GM23338 (cell line): ENCODE measurements around the gene CNPY1. TPM values are rescaled to one million over a fixed set of nuclear protein-coding genes. Genes with fewer than 3 reads are reported as not detected.

Source experiments
- ATAC-seq: fragments of 200-7000 bp; cut with Tn5 transposase; 3 replicates; pipeline ENCODE4 v1.9.1; 2020
- DNase-seq: peaks from one replicate; pipeline ENCODE4 v3.0.0-alpha.2; 2015; ENCODE audit warnings: low spot score
- H2AFZ ChIP-seq: fragments of 200-600 bp; sonication (generic); 2 replicates; pipeline ENCODE4 v1.8.0; 2016; ENCODE audit warnings: antibody characterized with exemption, mild to moderate bottlenecking, moderate library complexity
- H3F3A ChIP-seq: fragments of 200-600 bp; sonication (generic); replicated peaks from 2 replicates; pipeline ENCODE4 v1.8.0; 2017; ENCODE audit warnings: antibody characterized with exemption, mixed run types, low read depth
- H3K27ac ChIP-seq: fragments of 200-600 bp; sonication (generic); 2 replicates; pipeline ENCODE4 v1.6.1; 2016; ENCODE audit warnings: low read depth
- H3K27me3 ChIP-seq: fragments of 200-600 bp; sonication (generic); 2 replicates; pipeline ENCODE4 v1.8.0; 2016; ENCODE audit warnings: mild to moderate bottlenecking, mixed run types, moderate library complexity; ENCODE audit not compliant: insufficient read depth
- H3K36me3 ChIP-seq: fragments of 200-600 bp; sonication (generic); 2 replicates; pipeline ENCODE4 v1.8.0; 2016; ENCODE audit warnings: mild to moderate bottlenecking; ENCODE audit not compliant: insufficient read depth
- H3K4me1 ChIP-seq: fragments of 200-600 bp; sonication (generic); 2 replicates; pipeline ENCODE4 v1.8.0; 2016; ENCODE audit warnings: mild to moderate bottlenecking, moderate library complexity; ENCODE audit not compliant: insufficient read depth
- H3K4me2 ChIP-seq: fragments of 200-600 bp; sonication (generic); 2 replicates; pipeline ENCODE4 v1.7.1; 2017; ENCODE audit warnings: mixed run types
- H3K4me3 ChIP-seq: fragments of 200-600 bp; sonication (generic); 2 replicates; pipeline ENCODE4 v1.6.1; 2016; ENCODE audit warnings: mixed run types
- H3K79me2 ChIP-seq: fragments of 200-600 bp; sonication (generic); replicated peaks from 2 replicates; pipeline ENCODE4 v1.8.0; 2017; ENCODE audit warnings: mild to moderate bottlenecking; ENCODE audit not compliant: insufficient read depth
- H3K9me2 ChIP-seq: fragments of 200-600 bp; sonication (generic); 2 replicates; pipeline ENCODE4 v1.8.0; 2017; ENCODE audit not compliant: insufficient read depth
- H4K20me1 ChIP-seq: fragments of 200-600 bp; sonication (generic); replicated peaks from 2 replicates; pipeline ENCODE4 v1.8.0; 2017; ENCODE audit warnings: mild to moderate bottlenecking; ENCODE audit not compliant: insufficient read depth
- H3K27ac Mint-ChIP-seq: 2 replicates; pipeline ENCODE4 v1.8.0; 2020; ENCODE audit warnings: inconsistent platforms, mild to moderate bottlenecking, moderate library complexity, mixed read lengths
- H3K27me3 Mint-ChIP-seq: 3 replicates; pipeline ENCODE4 v1.8.0; 2022; ENCODE audit warnings: low read depth, mild to moderate bottlenecking, moderate library complexity, mixed read lengths, inconsistent platforms; ENCODE audit not compliant: insufficient read depth, poor library complexity
- H3K36me3 Mint-ChIP-seq: 3 replicates; pipeline ENCODE4 v1.8.0; 2021; ENCODE audit warnings: low read depth, mild to moderate bottlenecking, inconsistent platforms, moderate library complexity, mixed read lengths
- H3K4me1 Mint-ChIP-seq: 3 replicates; pipeline ENCODE4 v1.8.0; 2020; ENCODE audit warnings: mild to moderate bottlenecking, inconsistent platforms, mixed read lengths
- H3K4me3 Mint-ChIP-seq: 3 replicates; pipeline ENCODE4 v1.8.0; 2021; ENCODE audit warnings: moderate library complexity, mild to moderate bottlenecking, inconsistent platforms, mixed read lengths
- H3K9me3 Mint-ChIP-seq: 3 replicates; pipeline ENCODE4 v1.8.0; 2020; ENCODE audit warnings: moderate library complexity, mild to moderate bottlenecking, inconsistent platforms, mixed read lengths
- CREB1 ChIP-seq: fragments of 250-450 bp; sonication (Bioruptor Pico); IDR thresholded peaks from 2 replicates; pipeline ENCODE4 v1.5.0; 2020; ENCODE audit warnings: low read depth, mild to moderate bottlenecking, moderate library complexity
- CTCF ChIP-seq, 2 experiments: fragments of 200-600 bp in 1 of 2; sonication (generic) in 1 of 2; conservative IDR thresholded peaks; 2 replicates each; pipeline versions ENCODE4 v1.5.1 to v1.6.1; 2016 to 2017; ENCODE audit warnings: antibody characterized with exemption in 2 of 2, low read depth in 2 of 2, mild to moderate bottlenecking in 2 of 2, moderate library complexity in 1 of 2
- EZH2 ChIP-seq: fragments of 200-600 bp; sonication (generic); IDR thresholded peaks from one replicate; pipeline ENCODE4 v1.8.0; 2017; ENCODE audit warnings: antibody characterized with exemption, mild to moderate bottlenecking, low read depth; ENCODE audit not compliant: unreplicated experiment
- EZH2phosphoT487 ChIP-seq: fragments of 200-600 bp; sonication (generic); IDR thresholded peaks from one replicate; pipeline ENCODE4 v1.8.1; 2018; ENCODE audit warnings: antibody characterized with exemption; ENCODE audit not compliant: unreplicated experiment
- JUNB ChIP-seq: IDR thresholded peaks from one replicate; pipeline ENCODE4 v1.6.1; 2016; ENCODE audit warnings: antibody characterized with exemption; ENCODE audit not compliant: unreplicated experiment
- NANOG ChIP-seq: IDR thresholded peaks from 2 replicates; pipeline ENCODE4 v1.6.1; 2016; ENCODE audit warnings: antibody characterized with exemption, borderline replicate concordance
- POLR2AphosphoS5 ChIP-seq: IDR thresholded peaks from 2 replicates; pipeline ENCODE4 v1.6.1; 2016; ENCODE audit warnings: antibody characterized with exemption, low read depth
- STAT1 ChIP-seq: IDR thresholded peaks from one replicate; pipeline ENCODE4 v1.6.1; 2016; ENCODE audit warnings: antibody characterized with exemption; ENCODE audit not compliant: unreplicated experiment
- ZNF114 ChIP-seq: fragments of 250-450 bp; sonication (Bioruptor Pico); IDR thresholded peaks from 2 replicates; pipeline ENCODE4 v1.5.0; 2020; ENCODE audit warnings: mild to moderate bottlenecking, moderate library complexity
- ZNF331 ChIP-seq: fragments of 250-450 bp; sonication (Bioruptor Pico); IDR thresholded peaks from 2 replicates; pipeline ENCODE4 v1.5.0; 2020; ENCODE audit warnings: low read depth, mild to moderate bottlenecking, moderate library complexity
- ZNF462 ChIP-seq: fragments of 250-450 bp; sonication (Bioruptor Pico); IDR thresholded peaks from 2 replicates; pipeline ENCODE4 v1.5.0; 2020; ENCODE audit warnings: mild to moderate bottlenecking, moderate library complexity
- polyA plus RNA-seq: library from polyadenylated mRNA; unstranded; fragments of >200 nt; fragmentation: Nextera tagmentation; extraction: Ambion mirVana; gene quantifications from 2 replicates; pipeline ENCODE4 v1.2.1, GENCODE V29; 2016
- total RNA-seq: library from RNA; depleted of rRNA; stranded (reverse); fragments of >200 nt; shearing (Covaris generic); gene quantifications from 2 replicates; pipeline ENCODE4 v1.2.3, GENCODE V29; 2014
- TF ChIP-seq, protein P1 (sequence below): IDR thresholded peaks from one replicate; pipeline ENCODE4 v1.6.1; 2018; ENCODE audit warnings: antibody characterized with exemption; ENCODE audit not compliant: unreplicated experiment
- TF ChIP-seq, protein P2 (sequence below): IDR thresholded peaks from 2 replicates; pipeline ENCODE4 v1.6.1; 2016; ENCODE audit warnings: antibody characterized with exemption

The CNPY1 gene
- total and polyA plus RNA-seq, 2 experiments from 2014 or later = not detected

- Mint-ChIP-seq H3K36me3 (no peaks in the 10 kb centered on the region), H3K4me1 (peaks cover 4% of the 10 kb centered on the region; the same call in 1 of the 3 replicates), H3K27ac (no peak overlapping the region), H3K4me3 (no peak overlapping the region), H3K27me3 (peaks cover 5% of the 10 kb centered on the region), H3K9me3 (no peaks in the 10 kb centered on the region)
- no peaks in the 10 kb centered on the region for H4K20me1 ChIP-seq
- H3F3A ChIP-seq = no peaks in the 10 kb centered on the region
- no peak for ATAC-seq
- no peak overlapping the region for H3K27ac ChIP-seq
- no peaks in the 10 kb centered on the region for H3K27me3 ChIP-seq
- H3K4me3 ChIP-seq = no peak overlapping the region
- H3K79me2 ChIP-seq = no peaks in the 10 kb centered on the region
- no peak overlapping the region for H3K4me2 ChIP-seq
- no peak overlapping the region for H2AFZ ChIP-seq
- no peak for DNase-seq
- no peak for TF ChIP-seq JUNB
- no peak for TF ChIP-seq ZNF331
- TF ChIP-seq, protein P1, sequence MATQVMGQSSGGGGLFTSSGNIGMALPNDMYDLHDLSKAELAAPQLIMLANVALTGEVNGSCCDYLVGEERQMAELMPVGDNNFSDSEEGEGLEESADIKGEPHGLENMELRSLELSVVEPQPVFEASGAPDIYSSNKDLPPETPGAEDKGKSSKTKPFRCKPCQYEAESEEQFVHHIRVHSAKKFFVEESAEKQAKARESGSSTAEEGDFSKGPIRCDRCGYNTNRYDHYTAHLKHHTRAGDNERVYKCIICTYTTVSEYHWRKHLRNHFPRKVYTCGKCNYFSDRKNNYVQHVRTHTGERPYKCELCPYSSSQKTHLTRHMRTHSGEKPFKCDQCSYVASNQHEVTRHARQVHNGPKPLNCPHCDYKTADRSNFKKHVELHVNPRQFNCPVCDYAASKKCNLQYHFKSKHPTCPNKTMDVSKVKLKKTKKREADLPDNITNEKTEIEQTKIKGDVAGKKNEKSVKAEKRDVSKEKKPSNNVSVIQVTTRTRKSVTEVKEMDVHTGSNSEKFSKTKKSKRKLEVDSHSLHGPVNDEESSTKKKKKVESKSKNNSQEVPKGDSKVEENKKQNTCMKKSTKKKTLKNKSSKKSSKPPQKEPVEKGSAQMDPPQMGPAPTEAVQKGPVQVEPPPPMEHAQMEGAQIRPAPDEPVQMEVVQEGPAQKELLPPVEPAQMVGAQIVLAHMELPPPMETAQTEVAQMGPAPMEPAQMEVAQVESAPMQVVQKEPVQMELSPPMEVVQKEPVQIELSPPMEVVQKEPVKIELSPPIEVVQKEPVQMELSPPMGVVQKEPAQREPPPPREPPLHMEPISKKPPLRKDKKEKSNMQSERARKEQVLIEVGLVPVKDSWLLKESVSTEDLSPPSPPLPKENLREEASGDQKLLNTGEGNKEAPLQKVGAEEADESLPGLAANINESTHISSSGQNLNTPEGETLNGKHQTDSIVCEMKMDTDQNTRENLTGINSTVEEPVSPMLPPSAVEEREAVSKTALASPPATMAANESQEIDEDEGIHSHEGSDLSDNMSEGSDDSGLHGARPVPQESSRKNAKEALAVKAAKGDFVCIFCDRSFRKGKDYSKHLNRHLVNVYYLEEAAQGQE = no peak
- TF ChIP-seq, protein P2, sequence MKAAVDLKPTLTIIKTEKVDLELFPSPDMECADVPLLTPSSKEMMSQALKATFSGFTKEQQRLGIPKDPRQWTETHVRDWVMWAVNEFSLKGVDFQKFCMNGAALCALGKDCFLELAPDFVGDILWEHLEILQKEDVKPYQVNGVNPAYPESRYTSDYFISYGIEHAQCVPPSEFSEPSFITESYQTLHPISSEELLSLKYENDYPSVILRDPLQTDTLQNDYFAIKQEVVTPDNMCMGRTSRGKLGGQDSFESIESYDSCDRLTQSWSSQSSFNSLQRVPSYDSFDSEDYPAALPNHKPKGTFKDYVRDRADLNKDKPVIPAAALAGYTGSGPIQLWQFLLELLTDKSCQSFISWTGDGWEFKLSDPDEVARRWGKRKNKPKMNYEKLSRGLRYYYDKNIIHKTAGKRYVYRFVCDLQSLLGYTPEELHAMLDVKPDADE = no peak
- TF ChIP-seq STAT1 = no peak
- TF ChIP-seq EZH2 = no peak
- TF ChIP-seq NANOG = no peak
- TF ChIP-seq ZNF462 = no peak
- no peak for TF ChIP-seq CREB1 (CRISPR knock-in tag)
- TF ChIP-seq ZNF114 (CRISPR knock-in tag) = no peak
- TF ChIP-seq POLR2AphosphoS5 = no peak
- no peak for TF ChIP-seq CTCF (conservative IDR thresholded peaks at IDR 0.05; ENCODE audit: low read depth in 2 of 2)
- TF ChIP-seq EZH2phosphoT487 = no peak
- H3K9me2 ChIP-seq = no peaks in the 10 kb centered on the region
- no peaks in the 10 kb centered on the region for H3K36me3 ChIP-seq
- H3K4me1 ChIP-seq = no peaks in the 10 kb centered on the region
These were observed 2.9 kb upstream of the CNPY1 start for GRCh38 chr7:155549226-155549625.
